ENCODE results near the gene SORBS2.

GRCh38 chr4:185794637-185795036, 17.4 kb downstream of the SORBS2 start:
- TF ChIP-seq, protein P1, sequence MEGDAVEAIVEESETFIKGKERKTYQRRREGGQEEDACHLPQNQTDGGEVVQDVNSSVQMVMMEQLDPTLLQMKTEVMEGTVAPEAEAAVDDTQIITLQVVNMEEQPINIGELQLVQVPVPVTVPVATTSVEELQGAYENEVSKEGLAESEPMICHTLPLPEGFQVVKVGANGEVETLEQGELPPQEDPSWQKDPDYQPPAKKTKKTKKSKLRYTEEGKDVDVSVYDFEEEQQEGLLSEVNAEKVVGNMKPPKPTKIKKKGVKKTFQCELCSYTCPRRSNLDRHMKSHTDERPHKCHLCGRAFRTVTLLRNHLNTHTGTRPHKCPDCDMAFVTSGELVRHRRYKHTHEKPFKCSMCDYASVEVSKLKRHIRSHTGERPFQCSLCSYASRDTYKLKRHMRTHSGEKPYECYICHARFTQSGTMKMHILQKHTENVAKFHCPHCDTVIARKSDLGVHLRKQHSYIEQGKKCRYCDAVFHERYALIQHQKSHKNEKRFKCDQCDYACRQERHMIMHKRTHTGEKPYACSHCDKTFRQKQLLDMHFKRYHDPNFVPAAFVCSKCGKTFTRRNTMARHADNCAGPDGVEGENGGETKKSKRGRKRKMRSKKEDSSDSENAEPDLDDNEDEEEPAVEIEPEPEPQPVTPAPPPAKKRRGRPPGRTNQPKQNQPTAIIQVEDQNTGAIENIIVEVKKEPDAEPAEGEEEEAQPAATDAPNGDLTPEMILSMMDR (IDR thresholded peaks at IDR 0.05) = no peak
- TF ChIP-seq POLR2A (IDR thresholded peaks at IDR 0.05; ENCODE audit: low read depth) (no peak), EP300 (IDR thresholded peaks at IDR 0.05) (no peak)
